NCI-H2081 treated with DMSO at 0.1 percent for 48 hours (cell line): ENCODE data around the gene KRTAP10-7.
"Not testable (repeated sequence)": the region's sequence is repeated elsewhere in the genome, so short reads cannot be mapped to it uniquely, and the experiment has no call there.

Source experiments
- DNase-seq: peaks from one replicate; lab custom pipeline; 2025; lab: John Stamatoyannopoulos, UW

The KRTAP10-7 gene

GRCh38 chr21:44590897-44591800 lies 9.2 kb upstream of the KRTAP10-7 start:
- not testable (repeated sequence) for DNase-seq

- DNase-seq, result not testable (repeated sequence)
These were observed 8.6 kb upstream of the KRTAP10-7 start for GRCh38 chr21:44591801-44592130.

DNA sequence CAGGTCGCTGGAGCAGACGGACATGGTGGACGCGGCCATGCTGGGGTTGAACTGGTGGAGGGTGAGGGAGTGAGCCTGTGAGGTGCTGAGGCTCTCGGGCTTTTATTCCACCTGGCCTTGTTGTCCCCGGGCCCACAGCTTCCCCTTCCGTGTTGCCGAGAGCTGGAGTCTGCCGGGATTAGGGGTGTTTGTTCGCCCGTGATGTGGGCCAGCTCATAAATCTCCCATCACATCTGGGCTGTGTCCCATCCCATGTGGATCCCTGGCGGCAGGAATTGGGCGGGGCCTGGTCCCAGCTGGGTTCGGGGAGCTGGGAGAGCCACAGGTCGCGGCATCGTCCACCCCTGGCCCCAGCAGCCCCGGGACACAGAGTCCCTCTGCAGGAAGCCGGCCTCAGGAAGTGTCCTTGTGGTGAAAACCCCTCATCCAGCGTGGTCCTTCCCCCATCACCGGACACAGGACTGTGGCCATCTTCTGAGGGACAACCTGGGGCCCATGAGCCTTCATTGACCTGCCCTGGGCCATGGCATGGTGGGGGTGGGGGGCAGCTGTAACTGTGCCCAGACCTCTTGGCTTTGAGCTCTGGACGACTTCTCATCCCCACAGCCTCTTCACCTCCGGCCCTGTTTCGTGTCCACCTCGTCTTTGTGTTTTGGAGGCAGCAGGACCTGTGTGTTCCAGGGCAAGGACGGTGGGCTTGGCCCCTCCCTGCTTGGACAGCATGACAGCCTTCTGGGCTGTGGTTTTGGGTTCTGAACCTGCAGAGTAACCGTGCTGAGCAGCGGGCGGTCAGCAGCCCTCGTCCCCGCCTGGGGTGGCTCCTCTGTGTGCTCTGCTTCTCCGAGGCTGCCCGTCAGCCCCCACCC lies 7.7 kb upstream of the KRTAP10-7 start, which contains the start of gene KRTAP10-6:
Gene KRTAP10-6, minus strand, starts transcription at position 60 of the 866 bp plus-strand sequence. Its CDS starts 21 bp downstream, at position 39.
- no peak for DNase-seq

DNA sequence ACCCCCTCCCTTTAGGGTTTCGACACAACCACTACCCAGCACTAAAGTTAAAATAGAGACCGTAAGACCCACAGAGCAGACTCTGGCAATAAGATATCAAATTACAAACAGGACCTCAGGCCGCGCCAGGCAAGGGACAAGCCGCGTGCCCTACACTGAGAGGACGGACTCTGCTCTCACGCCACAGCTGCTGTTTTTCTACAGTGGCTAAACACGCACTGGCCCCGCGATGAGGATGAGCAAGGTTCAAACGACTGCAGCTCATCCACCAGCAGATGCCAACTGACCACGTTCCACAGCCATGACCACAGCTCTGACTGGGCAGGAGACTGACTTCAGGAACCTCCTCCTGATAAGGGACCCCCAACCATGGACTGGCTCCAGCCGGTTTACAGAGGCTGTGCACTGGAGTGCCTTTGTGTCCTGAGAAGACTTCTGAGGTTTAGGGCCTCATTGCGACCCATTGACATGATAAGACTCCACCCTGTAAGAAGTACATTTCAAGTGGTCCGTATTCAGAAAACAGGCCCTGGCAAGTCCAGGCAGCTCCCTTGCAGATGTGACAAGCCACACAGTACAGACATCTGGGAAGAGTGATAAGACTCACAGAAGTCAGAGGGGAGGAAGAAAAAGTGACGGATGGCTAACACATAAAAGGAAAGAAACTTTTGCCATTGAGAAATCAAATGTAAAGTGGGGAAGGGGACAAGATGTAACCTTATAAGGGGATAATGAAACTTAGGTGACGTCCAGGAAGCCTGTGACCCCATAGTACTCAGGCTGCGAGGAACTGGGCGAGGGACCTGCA lies 6.6 kb upstream of the KRTAP10-7 start:
- no peak for DNase-seq

DNA sequence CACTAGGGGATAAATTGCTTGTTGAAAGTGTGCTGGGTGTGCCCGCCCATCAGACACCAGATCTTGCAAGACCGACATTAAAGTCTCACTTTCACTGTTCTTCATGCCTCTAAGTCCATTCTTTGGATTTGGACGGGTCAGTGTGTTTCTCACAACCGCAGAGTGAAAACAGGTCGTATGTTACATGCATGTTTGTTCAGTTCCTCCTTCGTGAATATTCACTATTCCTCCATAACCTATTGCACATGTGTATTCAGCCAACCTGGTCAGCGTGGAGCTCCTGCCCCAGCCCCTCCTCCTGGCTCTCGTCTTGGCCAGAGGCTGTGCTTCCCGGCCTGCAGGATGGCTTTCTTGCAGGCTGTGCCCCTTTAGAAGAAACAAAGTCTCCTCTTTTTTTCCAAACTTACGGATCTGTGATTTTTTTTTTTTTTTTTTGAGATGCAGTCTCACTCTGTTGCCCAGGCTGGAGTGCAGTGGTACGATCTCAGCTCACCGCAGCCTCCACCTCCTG lies 5.9 kb upstream of the KRTAP10-7 start:
- no peak for DNase-seq

DNA sequence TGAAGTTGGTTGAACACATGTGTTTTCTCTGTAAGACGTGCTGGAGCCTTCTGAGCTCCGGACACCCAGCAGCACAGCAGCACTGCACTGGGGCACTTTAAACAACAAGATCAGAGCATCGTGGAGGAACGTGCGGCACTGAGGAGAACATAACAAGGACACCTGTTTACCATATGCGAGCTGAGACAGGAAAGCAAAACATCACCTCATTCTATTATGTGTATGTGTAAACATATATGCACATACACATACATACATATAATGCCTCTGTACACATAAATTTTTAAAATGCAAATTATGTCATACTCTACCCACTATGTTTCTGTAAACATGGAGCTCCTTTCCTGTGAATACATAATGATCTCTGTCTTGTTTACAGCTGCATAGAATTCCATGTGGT lies 4.9 kb upstream of the KRTAP10-7 start:
- no peak for DNase-seq

DNA sequence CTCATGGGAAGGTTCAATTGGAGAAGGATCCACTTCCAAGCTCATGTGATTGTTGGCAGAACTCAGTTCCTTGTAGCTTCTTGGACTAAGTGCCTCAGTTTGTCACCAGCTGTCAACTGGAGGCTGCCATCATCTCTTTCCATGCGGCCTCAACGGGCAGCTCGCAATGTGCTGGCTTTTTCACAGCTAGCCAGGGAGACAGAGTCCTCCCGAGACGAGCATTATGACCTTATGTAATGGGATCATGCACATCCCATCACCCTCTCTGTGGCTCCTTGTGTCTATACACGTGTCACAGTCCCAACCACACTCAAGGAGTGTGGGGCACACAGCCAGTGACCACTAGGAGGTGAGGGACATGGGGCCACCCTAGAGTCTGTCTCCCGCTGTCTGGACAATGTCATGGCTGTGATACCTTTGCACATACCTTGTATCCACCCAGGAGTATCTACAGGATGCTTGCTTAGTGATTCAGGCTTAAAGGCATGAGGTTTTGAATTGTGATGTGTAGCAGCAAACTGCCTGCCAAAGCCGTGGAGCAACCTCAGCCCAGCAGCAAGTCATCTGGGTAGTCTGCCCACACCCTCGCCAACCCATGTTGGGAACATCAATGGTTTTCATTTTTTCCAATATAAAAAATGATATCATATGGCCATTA lies 4.2 kb upstream of the KRTAP10-7 start:
- DNase-seq, result no peak

GRCh38 chr21:44598061-44598460 lies 2.3 kb upstream of the KRTAP10-7 start:
- DNase-seq, result no peak

- no peak for DNase-seq
These were observed 950 bp upstream of the KRTAP10-7 start for GRCh38 chr21:44599264-44600029.

- DNase-seq, result not testable (repeated sequence)
These were observed 694 bp downstream of the KRTAP10-7 start for GRCh38 chr21:44601091-44601490.

DNA sequence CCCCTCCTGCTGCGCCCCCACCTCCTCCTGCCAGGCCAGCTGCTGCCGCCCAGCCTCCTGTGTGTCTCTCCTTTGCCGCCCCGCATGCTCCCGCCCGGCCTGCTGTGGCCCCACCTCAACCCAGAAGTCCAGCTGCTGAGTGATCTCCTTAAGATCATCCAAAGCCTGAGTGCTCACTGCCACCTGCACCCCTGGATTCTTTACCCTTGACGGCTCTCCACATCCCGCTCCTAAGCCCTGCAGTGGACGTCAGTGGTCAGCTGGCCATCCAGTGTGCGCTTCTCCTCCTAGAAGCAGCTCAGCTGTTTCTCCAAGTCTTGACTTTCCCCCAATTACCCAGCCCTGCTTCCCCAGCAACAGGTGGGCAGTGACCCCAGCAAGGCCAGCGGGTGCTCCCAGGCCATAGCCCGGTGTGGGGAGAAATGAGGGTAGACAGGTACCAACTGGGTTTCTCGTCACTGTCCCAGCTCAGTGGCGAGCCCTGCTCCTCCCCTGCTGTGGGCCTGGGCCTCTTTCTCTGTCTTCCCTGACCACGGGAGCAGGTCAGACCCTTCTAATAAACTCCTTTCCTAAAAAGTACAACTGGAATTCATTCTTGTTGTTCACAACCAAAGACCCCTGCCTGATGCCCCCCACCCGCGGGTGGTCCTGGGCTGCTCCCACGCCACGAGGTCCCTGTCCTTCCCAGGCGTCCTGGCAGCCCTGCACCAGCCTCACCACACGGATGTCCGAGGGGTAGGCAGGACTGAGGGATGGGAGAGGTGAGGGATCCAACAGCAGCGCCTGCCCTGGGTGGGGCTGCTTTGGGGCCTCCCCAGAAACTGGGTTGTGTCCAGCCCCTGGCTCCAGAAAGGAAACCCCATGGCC lies 1.4 kb downstream of the KRTAP10-7 start:
- no peak for DNase-seq

- no peak for DNase-seq
These were observed 2.1 kb downstream of the KRTAP10-7 start for GRCh38 chr21:44602463-44602850.

DNA sequence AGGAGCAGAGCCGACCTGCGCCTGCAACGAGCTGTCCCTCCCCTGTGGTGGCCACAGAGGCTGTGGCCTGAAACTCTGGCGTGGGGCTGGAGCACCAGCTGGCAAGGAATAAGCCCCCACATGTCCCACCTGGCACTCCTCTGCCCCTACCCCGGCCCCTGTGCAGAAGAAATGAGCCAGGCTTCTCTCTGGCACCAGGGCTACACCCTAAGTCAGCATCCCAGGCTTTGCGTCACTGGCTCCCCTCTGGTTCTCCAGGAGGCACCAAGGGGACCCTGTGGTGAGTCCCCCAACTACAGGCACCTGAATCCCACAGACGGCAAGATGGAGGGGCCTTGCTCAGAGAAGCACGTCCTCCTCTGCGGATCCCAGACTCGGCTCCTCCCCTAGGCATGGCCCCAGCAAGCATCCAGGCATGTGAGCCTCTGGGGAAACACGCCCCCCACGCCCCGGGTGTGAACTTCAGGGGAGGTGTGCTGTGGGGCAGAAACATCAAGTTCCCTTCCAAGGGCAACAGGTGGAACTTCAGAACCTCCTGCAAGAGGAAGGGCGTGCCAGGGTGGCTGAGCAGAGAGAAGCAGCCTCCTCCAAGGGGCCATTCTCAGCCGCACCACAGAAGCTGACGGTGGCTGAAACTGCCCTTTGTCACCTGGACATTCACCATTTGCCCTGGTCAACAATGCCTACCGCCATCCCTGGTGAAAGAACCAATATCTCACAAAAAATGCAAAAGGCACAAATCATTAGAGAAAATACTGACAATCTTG lies 2.9 kb downstream of the KRTAP10-7 start:
- DNase-seq, result no peak

- DNase-seq, result no peak
These were observed 3.5 kb downstream of the KRTAP10-7 start for GRCh38 chr21:44603911-44604310.

DNA sequence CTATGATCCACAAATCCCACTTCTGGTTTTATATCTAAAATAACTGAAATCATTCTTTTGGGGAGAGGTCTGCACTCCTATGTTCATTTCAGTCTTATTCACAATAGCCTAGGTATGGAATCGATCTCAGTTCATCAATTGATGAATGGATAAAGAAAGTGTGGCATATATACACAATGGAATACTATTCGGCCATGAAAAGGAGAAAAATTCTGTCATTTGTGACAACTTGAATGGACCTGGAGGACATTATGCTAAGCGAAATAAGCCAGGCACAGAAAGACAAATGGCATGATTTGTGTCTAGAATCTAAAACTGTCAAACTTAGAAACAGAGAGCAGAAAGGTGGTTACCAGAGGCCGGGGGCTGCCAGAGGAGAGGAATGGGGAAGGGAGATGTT lies 6.1 kb downstream of the KRTAP10-7 start:
- DNase-seq, result no peak

DNA sequence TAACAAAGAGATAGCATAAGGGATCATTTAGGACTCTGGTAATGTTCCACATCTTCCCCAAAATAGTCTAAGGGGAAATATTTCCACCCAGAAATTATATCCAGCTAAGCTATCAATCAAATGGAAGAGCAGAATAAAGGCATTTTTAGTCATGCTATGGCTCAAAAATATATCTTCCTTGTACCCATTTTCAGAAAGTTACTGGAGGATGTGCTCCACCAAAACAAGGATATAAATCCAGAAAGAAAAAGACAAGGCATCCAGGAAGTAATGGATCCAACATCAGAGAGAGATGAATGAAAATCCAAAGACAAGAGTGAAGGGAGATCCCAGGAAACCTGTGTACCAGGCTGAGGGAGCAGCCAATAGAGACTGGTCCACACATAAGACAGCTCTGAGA lies 8.8 kb downstream of the KRTAP10-7 start:
- DNase-seq, result no peak

GRCh38 chr21:44610157-44610843 lies 9.9 kb downstream of the KRTAP10-7 start:
- DNase-seq, result not testable (repeated sequence)

GRCh38 chr21:44611551-44611950 lies 11.2 kb downstream of the KRTAP10-7 start:
- DNase-seq, result no peak
